Mesenchymal stem cell (in vitro differentiated cells and primary cell): Measurements from ENCODE around the gene F2RL3.

Experiments used
- DNase-seq: peaks from one replicate; pipeline ENCODE4 v3.0.0-alpha.2; 2013
- H2AFZ ChIP-seq: one replicate; pipeline ENCODE4 v1.6.1; 2013; ENCODE audit warnings: low read depth, mild to moderate bottlenecking, control low read depth, inconsistent platforms, low read length, moderate library complexity
- H2AK5ac ChIP-seq: 2 replicates; pipeline ENCODE4 v1.6.1; 2013; ENCODE audit warnings: low read length, moderate library complexity, mild to moderate bottlenecking, inconsistent platforms; ENCODE audit not compliant: severe bottlenecking
- H2BK120ac ChIP-seq: one replicate; pipeline ENCODE4 v1.6.1; 2013; ENCODE audit warnings: low read depth, mild to moderate bottlenecking, inconsistent platforms, low read length, moderate library complexity
- H2BK12ac ChIP-seq, 2 experiments: one replicate each; pipeline ENCODE4 v1.6.1; 2013; ENCODE audit warnings: inconsistent platforms in 2 of 2, low read length in 2 of 2, mild to moderate bottlenecking in 2 of 2, moderate library complexity in 2 of 2, control low read depth in 1 of 2
- H2BK15ac ChIP-seq: one replicate; pipeline ENCODE4 v1.6.1; 2013; ENCODE audit warnings: mild to moderate bottlenecking, low read depth, inconsistent platforms; ENCODE audit not compliant: poor library complexity, severe bottlenecking
- H2BK5ac ChIP-seq: 2 replicates; pipeline ENCODE4 v1.6.1; 2013; ENCODE audit warnings: low read depth, mild to moderate bottlenecking, low read length, control low read depth, inconsistent platforms; ENCODE audit not compliant: poor library complexity, severe bottlenecking
- H3K14ac ChIP-seq, 2 experiments: one replicate each; pipeline ENCODE4 v1.6.1; 2013; ENCODE audit warnings: inconsistent platforms in 2 of 2, low read length in 2 of 2, control low read depth in 1 of 2, mild to moderate bottlenecking in 1 of 2, moderate library complexity in 1 of 2
- H3K18ac ChIP-seq, 2 experiments: one replicate each; pipeline ENCODE4 v1.6.1; 2013; ENCODE audit warnings: inconsistent platforms in 2 of 2, low read length in 2 of 2, control low read depth in 1 of 2, low read depth in 1 of 2, mild to moderate bottlenecking in 1 of 2
- H3K23ac ChIP-seq, 2 experiments: one replicate each; pipeline ENCODE4 v1.6.1; 2013; ENCODE audit warnings: inconsistent platforms in 2 of 2, low read length in 2 of 2, mild to moderate bottlenecking in 2 of 2, moderate library complexity in 2 of 2, control low read depth in 1 of 2
- H3K27ac ChIP-seq: 2 replicates; pipeline ENCODE4 v1.5.1; 2013; ENCODE audit warnings: mild to moderate bottlenecking, moderate library complexity, low read length, control low read depth, inconsistent platforms; ENCODE audit not compliant: poor library complexity, severe bottlenecking
- H3K27me3 ChIP-seq, 2 experiments: 2 replicates each; pipeline versions ENCODE4 v1.6.1 to v1.7.0; 2013; ENCODE audit warnings: low read length in 2 of 2, mild to moderate bottlenecking in 2 of 2, moderate library complexity in 2 of 2, control low read depth in 1 of 2, inconsistent platforms in 1 of 2; ENCODE audit not compliant: control insufficient read depth in 1 of 2, insufficient read depth in 1 of 2
- H3K36me3 ChIP-seq, 2 experiments: 2 replicates each; pipeline versions ENCODE4 v1.6.1 to v1.7.0; 2013; ENCODE audit warnings: low read length in 2 of 2, control low read depth in 1 of 2, inconsistent platforms in 1 of 2, low read depth in 1 of 2, mild to moderate bottlenecking in 1 of 2; ENCODE audit not compliant: insufficient read depth in 2 of 2, control insufficient read depth in 1 of 2
- H3K4ac ChIP-seq, 2 experiments: one replicate each; pipeline ENCODE4 v1.6.1; 2013; ENCODE audit warnings: inconsistent platforms in 2 of 2, low read length in 2 of 2, mild to moderate bottlenecking in 2 of 2, moderate library complexity in 2 of 2, control low read depth in 1 of 2, low read depth in 1 of 2
- H3K4me1 ChIP-seq: 2 replicates; pipeline ENCODE4 v1.6.1; 2013; ENCODE audit warnings: low read depth, low read length, control low read depth; ENCODE audit not compliant: control insufficient read depth, insufficient read depth
- H3K4me2 ChIP-seq: 2 replicates; pipeline ENCODE4 v1.6.1; 2013; ENCODE audit warnings: low read length, mild to moderate bottlenecking, inconsistent platforms; ENCODE audit not compliant: poor library complexity, severe bottlenecking
- H3K4me3 ChIP-seq, 2 experiments: 2 replicates each; pipeline versions ENCODE4 v1.5.1 to v1.7.0; 2013; ENCODE audit warnings: low read length in 2 of 2, mild to moderate bottlenecking in 2 of 2, control low read depth in 1 of 2, low read depth in 1 of 2; ENCODE audit not compliant: insufficient read depth in 1 of 2
- H3K79me1 ChIP-seq: replicated peaks from 2 replicates; pipeline ENCODE4 v1.6.1; 2013; ENCODE audit warnings: mild to moderate bottlenecking, control low read depth, low read length, inconsistent platforms; ENCODE audit not compliant: poor library complexity, severe bottlenecking
- H3K9ac ChIP-seq: 2 replicates; pipeline ENCODE4 v1.7.0; 2013; ENCODE audit warnings: mild to moderate bottlenecking, low read length, moderate library complexity
- H3K9me3 ChIP-seq: 2 replicates; pipeline ENCODE4 v1.7.0; 2013; ENCODE audit warnings: mild to moderate bottlenecking, low read length; ENCODE audit not compliant: control insufficient read depth
- H4K8ac ChIP-seq: one replicate; pipeline ENCODE4 v1.6.1; 2013; ENCODE audit warnings: inconsistent platforms, mild to moderate bottlenecking, low read length, moderate library complexity
- H4K91ac ChIP-seq: one replicate; pipeline ENCODE4 v1.6.1; 2013; ENCODE audit warnings: mild to moderate bottlenecking, low read length, inconsistent platforms
- WGBS: methylation state at CpG from one replicate; pipeline ENCODE4 v1.1.7; 2013; ENCODE audit warnings: mixed read lengths; 5-methylcytosine and 5-hydroxymethylcytosine counted together

Gene F2RL3

DNA sequence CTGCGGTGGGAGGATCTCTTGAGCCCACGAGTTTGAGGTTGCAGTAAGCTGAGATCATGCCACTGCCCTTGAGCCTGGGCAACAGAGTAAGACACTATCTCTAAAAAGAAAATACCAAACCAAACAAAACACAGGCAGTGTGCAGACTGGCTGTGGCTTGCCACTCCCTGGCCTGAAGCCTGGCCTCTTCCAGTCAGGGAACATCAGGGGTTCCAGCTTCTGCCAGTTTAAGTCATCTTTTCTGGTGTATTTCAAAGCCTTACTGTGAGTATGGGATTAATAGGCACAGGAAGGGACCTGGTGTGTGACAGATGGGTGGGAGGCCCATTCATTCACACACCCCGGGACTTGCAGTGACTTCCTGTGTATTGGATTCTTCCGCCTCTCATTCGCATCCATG lies 27.0 kb upstream of the F2RL3 start:
- Histone ChIP-seq H3K36me3 (peaks cover 71 to 76% of the 10 kb centered on the region in 2 experiments), H3K27me3 (no peaks in the 10 kb centered on the region), H3K4me3 (no peak overlapping the region), H3K9me3 (no peaks in the 10 kb centered on the region), H2BK5ac (no peak overlapping the region), H3K4ac (no peak overlapping the region), H2AK5ac (no peak overlapping the region), H2BK15ac (no peak overlapping the region), H2BK12ac (no peak overlapping the region), H3K27ac (no peak overlapping the region), H3K23ac (no peak overlapping the region), H2BK120ac (no peak overlapping the region), H3K14ac (no peak overlapping the region), H3K4me2 (no peak overlapping the region), H4K8ac (no peak overlapping the region), H2AFZ (no peak overlapping the region), H4K91ac (no peak overlapping the region), H3K4me1 (no peaks in the 10 kb centered on the region), H3K9ac (no peak overlapping the region), H3K18ac (no peak overlapping the region), H3K79me1 (peaks cover 33% of the 10 kb centered on the region)
- 93% methylated on average over 5 of the region's 5 CpGs for WGBS
- DNase-seq: no peak

DNA sequence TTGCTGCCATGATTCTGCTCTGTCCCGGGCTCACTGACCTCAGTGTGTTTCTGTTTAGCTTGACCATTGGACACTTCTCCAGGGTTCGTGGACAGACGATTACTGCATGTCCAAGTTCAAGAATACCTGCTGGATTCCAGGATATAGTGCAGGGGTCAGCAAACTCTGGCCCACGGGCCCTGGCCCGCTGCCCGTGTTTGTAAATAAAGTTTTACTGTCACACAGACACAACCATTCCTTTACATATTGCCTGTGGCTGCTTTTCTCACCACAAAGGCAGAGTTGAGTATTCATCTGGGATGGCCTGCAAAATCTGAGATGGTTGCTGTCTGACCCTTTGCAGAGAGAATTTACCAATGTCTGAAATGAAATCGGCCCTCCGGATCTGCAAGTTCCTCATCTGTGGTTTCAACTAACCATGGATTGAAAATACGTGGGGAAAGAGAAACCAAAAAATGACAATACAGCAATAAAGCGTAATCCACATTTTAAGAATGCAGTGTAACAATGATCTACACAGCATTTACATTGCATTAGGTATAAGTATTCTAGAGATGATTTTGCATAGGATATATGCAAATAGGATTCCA lies 25.9 kb upstream of the F2RL3 start:
- Histone ChIP-seq H2AFZ (no peak overlapping the region), H3K9ac (no peak overlapping the region), H3K4me3 (no peak overlapping the region), H2BK12ac (no peak overlapping the region), H3K79me1 (peaks cover 38% of the 10 kb centered on the region), H3K9me3 (no peaks in the 10 kb centered on the region), H2AK5ac (no peak overlapping the region), H3K4ac (no peak overlapping the region), H3K36me3 (peaks cover 77 to 80% of the 10 kb centered on the region in 2 experiments), H2BK5ac (no peak overlapping the region), H3K23ac (no peak overlapping the region), H4K91ac (no peak overlapping the region), H3K27ac (no peak overlapping the region), H3K4me1 (peaks cover 6% of the 10 kb centered on the region), H3K4me2 (no peak overlapping the region), H3K27me3 (no peaks in the 10 kb centered on the region), H4K8ac (peak overlapping the region; percentile 61), H2BK120ac (no peak overlapping the region), H3K14ac (no peak overlapping the region), H3K18ac (no peak overlapping the region), H2BK15ac (no peak overlapping the region)
- DNase-seq: no peak
- WGBS: 98% methylated on average over 8 of the region's 10 CpGs

DNA sequence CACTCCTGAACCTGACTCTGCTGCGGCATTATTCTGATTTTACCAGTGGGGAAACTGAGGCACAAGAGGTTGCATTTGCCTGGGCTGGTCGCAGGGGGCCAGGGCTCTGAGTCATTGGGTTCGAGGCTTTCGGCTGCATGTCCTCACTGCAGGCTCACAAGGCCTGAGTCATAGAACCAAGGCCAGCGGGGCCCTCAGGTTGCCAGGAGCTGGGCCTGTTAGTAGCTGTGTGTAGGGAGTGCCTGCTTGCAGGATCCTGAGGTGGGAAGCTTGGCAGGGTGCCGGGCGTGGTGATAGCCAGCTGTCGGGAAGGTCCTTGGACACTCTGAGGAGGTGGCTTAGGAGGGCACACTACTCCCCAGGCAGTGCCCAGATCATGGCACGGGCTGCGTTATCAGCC lies 21.6 kb upstream of the F2RL3 start:
- Histone ChIP-seq H3K4me2 (no peak overlapping the region), H3K18ac (no peak overlapping the region), H2BK12ac (no peak overlapping the region), H3K23ac (no peak overlapping the region), H2BK5ac (no peak overlapping the region), H4K8ac (no peak overlapping the region), H3K27ac (no peak overlapping the region), H3K4me1 (peaks cover 6% of the 10 kb centered on the region), H3K9me3 (no peaks in the 10 kb centered on the region), H3K4me3 (no peak overlapping the region), H3K4ac (no peak overlapping the region), H3K9ac (no peak overlapping the region), H4K91ac (no peak overlapping the region), H2AK5ac (no peak overlapping the region), H3K27me3 (no peaks in the 10 kb centered on the region), H3K14ac (no peak overlapping the region), H3K79me1 (peaks cover 48% of the 10 kb centered on the region), H3K36me3 (peaks cover 82 to 95% of the 10 kb centered on the region in 2 experiments), H2BK120ac (no peak overlapping the region), H2BK15ac (no peak overlapping the region), H2AFZ (no peak overlapping the region)
- WGBS: 90% methylated on average over 10 of the region's 10 CpGs
- no peak for DNase-seq

DNA sequence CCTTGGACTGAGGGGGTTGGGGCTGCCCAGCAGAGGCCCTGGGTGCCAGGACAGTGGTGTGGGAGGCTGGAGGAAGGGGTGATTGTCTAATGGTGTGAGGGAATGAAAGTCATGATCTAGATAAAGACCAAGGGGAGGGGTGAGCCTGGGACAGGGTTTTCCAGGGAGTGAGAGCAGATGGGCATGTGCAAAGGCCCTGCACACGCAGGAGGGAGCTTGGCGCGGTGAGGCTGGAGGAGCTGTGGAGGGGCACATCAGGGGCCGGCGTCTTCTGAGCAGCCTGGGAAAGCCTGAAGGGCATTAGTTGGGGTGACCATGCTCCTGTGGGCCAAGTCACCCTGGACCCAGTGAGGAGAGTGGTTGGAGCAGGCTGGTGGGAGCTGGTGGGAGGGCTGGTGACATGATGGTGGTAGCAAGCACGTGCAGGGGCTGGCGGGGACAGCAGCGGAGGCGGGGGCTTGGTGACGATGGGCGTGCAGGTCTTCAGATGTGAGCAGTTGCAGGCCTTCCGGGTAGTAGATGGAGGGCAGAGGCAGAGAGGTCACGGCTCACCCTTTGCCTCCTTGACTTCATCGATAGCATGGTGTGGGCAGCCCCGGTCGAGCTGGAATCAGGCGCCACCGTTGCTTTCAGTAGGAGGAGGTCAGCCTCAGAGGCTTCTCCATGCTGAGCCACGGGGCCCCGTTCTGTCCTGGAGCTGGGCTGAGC lies 20.2 kb upstream of the F2RL3 start:
- peaks cover 6% of the 10 kb centered on the region for H3K4me1 ChIP-seq
- no peak for DNase-seq
- peaks cover 80 to 96% of the 10 kb centered on the region in 2 experiments for H3K36me3 ChIP-seq
- H3K4me3 ChIP-seq: no peak overlapping the region
- H3K9ac ChIP-seq: no peak overlapping the region
- no peaks in the 10 kb centered on the region for H3K27me3 ChIP-seq
- H3K27ac ChIP-seq: no peak overlapping the region
- no peak overlapping the region for H2BK5ac ChIP-seq
- H2BK12ac ChIP-seq: no peak overlapping the region
- peak overlapping the region; percentile 40 for H4K91ac ChIP-seq
- no peak overlapping the region for H3K18ac ChIP-seq
- no peak overlapping the region for H3K14ac ChIP-seq
- H3K9me3 ChIP-seq: no peaks in the 10 kb centered on the region
- H2BK15ac ChIP-seq: no peak overlapping the region
- H4K8ac ChIP-seq: no peak overlapping the region
- H3K79me1 ChIP-seq: peaks cover 47% of the 10 kb centered on the region
- no peak overlapping the region for H2BK120ac ChIP-seq
- no peak overlapping the region for H2AFZ ChIP-seq
- H2AK5ac ChIP-seq: no peak overlapping the region
- no peak overlapping the region for H3K23ac ChIP-seq
- no peak overlapping the region for H3K4ac ChIP-seq
- H3K4me2 ChIP-seq: no peak overlapping the region
- 96% methylated on average over 20 of the region's 20 CpGs for WGBS
